HT-29 (cell line): Measurements from ENCODE around the gene CCND2. TPM values are rescaled to one million over a fixed set of nuclear protein-coding genes. Genes with fewer than 3 reads are reported as not detected.
A peak's percentile ranks its signal among the peaks of the same experiment; 100 is the strongest.

Experiments used
- DNase-seq: peaks from one replicate; pipeline ENCODE4 v3.0.0-alpha.2; 2015; ENCODE audit warnings: low spot score
- total RNA-seq: library from RNA; depleted of rRNA; stranded (reverse); fragments of >200 nt; shearing (Covaris generic); gene quantifications from 2 replicates; pipeline ENCODE4 v1.2.3, GENCODE V29; 2014

CCND2 gene
- total RNA-seq, 1 experiment from 2014 or later = not detected

DNA sequence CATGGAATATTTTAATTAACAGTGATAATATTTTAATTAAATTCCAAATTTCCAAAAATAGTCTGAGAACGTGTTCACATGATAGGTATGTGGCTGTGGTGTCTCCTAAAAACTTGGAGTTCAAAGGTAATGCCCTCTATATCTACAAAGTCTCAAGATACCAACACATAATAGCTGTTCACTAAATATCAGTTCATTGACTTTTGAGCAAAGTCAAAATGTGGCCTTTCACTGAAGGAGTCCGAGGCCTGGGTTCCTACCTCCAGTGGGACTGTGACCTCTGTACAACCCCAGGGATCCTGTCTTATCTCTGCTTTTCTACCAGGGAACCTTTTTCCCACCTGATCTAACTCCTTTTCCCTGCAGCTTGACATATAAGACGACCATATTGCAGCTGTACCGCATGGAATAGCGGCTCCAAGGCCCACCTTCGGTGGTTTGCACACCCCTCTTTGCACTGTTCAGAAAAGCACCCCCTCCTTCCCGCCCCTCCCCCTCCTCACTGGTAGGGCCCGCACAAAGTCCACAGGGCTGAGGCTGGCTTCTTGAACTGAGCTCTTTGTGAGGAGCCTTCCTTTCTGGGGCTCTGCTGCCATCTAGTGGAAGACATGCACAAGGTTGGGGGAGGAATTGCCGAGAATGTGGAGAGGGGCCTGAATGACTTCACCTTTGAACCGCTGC lies 3.1 kb downstream of the CCND2 start:
- peak; percentile 77 for DNase-seq

DNA sequence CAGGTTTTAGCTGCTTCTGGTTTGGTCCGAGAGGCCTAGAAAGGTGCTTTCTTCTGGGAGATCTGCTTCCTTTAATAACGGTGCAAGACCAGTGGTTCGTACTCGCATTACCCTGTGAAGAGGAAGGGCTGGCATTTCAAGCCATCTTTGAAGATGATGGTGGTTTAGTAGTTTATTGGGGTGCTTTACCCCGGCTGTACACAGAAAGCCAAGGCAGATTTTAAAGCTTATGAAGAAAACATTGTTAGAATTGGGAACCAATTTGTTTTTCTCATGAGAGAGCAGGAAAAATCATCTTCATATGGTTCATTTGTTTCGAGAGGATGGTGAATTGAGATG lies 3.6 kb downstream of the CCND2 start:
- DNase-seq = no peak

DNA sequence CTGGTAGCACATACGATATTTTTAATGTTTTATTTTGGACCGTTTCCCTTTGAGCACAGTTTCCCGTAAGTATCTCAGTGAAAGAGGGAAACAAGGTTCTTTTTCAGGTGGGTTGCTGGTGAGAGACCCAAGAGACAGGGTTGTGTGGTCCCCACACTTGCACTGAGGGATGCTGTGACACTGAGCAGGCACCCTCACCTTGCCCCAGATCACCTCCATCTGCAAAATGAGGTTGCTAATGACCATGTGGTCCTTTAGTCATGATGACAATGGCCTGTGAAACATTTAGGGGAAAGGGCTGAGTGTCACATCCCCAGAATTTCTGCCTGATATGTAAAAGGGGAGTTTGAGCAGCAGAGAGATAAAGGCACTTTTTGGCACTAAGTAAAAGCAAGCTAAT lies 4.3 kb downstream of the CCND2 start:
- no peak for DNase-seq

DNA sequence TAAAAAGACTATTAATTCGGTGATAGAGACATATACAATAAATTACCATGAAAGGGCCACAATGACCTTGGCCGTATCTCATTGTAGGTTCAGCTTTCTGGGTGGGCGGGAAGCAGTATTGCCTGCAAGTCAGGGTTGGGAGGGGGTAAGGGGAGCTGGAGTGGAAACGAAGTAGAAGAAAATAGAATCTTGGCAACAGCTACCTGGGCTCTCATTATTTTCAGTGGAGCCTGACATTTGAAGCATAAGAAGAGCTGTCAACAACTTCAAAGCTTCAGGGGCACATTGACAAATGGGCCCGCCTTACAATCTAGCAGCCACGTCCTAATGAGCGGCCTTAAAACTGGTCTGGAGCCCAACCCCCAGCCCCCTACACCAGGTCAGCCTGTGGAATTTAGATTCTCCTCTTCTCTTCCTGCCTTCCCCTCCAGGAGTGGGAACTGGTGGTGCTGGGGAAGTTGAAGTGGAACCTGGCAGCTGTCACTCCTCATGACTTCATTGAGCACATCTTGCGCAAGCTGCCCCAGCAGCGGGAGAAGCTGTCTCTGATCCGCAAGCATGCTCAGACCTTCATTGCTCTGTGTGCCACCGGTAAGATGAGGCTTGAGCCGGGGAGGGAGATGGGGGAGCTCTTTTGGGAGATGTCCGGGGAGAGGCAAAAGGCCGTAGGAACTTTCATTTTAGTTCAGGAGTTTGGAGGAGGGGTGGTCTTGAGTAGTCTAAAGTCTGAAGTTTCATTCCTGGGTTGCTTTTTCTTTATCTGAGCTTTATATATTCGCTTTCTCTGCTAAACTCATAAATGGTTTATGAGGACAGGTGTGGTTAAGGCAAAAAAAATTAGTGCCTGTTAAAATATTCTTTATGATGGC lies 5.0 kb downstream of the CCND2 start:
- no peak for DNase-seq

DNA sequence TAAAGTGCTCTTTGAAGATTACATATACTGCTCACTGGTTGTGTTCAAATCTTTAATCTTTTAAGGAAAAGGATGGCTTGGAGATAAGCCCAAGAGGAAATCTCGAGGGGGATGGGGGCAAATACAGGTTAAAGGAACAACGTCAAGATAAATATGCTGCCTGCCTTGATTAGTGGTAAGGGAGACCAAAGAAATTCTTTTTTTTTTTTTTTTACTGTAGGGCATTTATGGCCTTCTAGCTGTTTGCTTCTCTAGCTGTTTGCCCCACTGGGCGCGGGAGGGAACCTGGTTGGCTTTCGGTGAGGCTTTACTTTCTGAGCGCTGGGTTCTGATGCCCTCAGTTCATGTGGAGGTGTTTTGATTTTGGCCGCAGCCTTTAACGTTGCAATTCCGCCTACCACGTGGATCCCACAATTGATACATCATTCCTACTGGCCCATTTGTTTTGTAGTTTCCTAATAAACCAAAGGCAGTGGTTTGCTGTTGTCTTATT lies 5.7 kb downstream of the CCND2 start:
- DNase-seq = no peak

DNA sequence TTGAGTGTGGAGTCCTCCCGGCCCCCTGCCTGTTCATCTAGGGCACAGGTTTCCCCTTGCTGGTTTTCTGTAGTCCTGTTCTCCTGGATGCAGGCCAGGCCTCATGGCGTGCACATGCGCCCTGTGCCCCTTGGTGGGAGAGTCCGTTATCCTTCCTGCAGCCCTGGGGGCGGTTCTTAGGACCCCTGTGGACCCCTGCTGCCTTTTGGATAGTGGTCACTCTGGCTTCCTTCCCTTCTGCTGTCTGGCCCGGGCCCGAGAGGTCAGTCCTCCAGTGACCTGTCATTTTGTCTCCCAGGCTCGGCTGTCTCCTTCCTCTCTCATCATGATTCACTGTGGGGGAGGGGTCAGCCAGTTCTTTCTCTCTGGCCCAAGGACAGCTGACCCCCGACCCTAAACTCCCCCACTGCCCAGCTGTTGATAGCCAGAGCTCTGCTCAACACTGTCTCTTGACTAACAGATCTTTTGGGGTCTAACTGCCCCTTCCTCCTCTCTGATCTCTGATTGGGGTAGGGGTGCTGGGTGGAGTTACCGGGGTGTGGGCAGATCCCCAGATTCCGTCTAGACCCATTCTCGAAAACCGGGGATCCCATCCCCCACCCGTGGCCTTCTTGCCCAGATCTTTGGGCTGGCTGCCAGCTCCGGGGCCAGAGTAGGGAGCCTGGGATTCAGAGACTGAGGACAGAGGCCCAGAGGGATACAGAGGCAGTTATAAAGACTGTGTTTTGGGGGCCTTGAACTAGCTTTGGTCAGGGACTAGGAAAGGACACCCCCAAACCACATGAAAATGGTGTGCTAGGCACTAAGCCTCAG lies 7.0 kb downstream of the CCND2 start:
- DNase-seq = no peak

DNA sequence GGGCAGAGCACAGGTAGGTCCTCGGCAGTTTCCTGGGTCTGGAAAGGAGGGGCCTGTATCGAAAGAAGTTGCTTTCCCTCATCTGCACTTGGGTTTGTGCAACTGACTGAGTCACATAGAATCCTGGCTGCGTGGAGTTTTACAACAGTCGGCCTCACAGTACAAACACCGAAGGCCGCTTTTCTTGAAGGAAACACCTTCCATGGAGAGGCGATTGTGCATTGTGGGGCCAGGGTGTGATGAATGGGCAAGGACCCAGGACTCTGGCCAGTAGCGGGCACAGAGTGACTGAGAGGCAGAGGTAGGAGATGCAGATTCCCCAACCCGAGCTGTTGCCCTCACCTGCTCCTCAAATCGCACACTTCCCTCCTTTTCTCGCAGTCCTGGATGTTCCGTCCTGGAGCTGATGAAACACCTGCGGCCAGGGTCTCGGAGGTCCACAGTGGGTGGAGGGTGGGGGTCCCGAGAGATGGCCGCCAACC lies 7.7 kb downstream of the CCND2 start:
- DNase-seq = no peak

DNA sequence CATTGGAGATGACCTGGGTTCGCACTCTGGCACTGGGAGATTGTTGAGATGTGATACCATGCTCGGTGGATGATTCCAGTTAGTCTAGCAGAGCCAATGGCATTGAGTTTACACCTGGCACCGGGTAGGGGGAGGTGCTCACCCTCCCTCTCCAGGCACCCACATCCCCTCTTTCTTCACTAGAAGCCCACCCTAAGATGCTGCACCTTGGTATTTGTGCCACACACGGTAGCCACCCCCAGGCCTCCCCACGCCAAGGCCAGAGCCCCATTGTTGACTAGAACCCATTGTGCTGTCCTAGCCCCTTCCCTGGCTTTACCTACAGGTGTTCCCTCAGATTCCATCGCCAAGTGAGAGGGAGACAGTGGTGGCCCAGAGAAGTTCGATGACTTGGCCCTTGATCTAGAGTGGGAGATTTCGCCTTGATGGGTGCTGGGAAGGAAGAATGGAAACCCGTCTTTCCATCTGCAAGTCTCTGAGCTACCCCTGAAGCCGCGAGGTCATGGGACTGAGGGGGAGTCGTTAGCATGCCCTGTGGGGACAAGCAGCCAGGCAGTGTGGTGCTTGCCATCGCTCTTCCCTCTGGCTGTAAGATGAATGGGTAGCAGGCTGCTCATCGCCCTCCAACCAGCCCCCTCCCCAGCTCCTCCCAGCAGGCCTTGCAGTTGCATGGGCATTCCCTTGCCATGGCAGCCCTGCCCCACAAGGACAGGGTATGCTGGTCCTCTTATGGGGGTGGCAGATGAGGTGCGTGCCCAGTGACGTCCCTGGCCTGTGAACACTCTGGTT lies 8.7 kb downstream of the CCND2 start:
- DNase-seq = no peak

DNA sequence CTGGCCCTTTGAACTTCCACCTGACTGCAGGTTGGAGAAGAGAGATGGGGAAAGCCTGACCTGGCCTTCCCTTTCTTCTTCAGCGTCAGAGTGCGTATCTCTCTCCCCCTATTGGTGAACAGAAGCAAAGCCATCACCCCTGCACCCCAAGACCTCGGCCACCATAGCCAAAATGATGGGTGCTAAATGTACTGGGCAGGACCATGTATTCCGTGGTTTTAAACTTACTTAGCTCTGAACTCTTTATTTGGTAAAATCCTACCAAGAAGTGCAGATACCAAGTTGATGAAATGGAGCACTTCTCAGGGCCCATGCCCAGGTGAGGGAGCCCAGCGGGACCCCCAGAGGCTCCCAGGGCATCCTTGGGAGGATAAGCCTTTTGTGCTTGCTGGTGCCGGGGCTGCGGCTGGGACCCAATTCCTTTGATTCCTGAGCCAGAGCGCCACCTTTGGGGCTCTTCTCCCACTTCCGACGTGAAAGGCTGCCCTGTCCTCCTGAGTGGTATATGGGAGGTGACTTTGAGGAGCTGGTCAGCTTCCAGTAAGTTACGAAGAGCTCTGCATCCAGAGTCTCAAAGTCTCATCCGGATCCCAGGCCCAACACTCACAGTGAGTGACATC lies 9.4 kb downstream of the CCND2 start:
- DNase-seq = no peak

DNA sequence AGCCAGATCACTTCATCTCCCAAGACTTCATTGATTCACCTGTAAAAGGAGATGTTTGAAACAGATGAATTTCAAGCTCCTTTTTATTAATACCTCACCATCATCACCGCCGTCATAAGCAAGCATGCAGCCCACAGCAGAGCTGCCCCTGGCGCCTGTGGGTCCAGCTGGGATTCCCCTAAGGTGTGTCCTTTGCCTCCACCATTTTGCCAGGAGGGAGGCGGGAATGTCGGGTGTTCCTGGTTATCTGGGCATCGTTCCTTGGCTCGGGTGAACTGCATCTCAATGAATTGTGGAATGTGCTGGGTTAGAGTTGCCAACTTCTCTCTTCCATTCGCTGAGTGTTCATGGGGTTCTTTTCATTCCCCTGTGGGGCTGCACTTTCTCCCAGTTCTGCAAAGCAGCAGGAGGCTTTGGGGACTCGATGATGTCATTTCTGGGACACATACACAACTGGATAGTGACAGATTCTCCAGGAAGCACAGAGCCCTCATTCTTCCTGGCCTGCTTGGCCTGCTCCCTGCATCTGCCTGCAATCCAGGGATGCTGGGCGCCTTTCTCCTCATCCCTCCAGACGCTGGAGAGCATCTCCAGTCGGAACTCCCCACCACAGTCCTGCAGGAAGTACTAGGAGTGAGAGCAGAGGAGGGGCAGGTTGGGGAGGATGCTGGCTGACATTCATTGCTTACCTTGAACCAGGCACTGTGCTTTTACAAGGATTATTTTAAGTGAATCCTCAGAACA lies 10.1 kb downstream of the CCND2 start:
- DNase-seq = no peak

DNA sequence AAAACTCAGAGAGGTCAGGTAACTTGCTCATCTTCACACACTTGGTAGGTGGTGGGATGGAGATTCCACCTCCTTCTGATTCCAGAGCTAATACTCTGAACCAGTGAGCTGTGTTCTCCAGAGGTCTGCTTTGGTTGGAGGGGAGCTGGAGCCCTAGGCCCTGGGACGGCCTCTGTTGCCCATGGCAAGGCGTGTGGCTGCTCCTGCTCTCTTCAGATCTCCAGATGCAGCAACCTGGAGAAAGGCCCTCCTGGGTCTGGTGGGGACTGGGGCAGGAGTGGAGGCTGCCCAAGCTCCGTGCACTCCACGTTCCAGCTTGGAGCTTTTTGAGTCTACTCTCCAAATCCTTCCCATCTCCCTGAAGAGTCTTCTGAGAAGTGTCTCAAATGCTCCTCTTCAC lies 10.7 kb downstream of the CCND2 start:
- DNase-seq = no peak

DNA sequence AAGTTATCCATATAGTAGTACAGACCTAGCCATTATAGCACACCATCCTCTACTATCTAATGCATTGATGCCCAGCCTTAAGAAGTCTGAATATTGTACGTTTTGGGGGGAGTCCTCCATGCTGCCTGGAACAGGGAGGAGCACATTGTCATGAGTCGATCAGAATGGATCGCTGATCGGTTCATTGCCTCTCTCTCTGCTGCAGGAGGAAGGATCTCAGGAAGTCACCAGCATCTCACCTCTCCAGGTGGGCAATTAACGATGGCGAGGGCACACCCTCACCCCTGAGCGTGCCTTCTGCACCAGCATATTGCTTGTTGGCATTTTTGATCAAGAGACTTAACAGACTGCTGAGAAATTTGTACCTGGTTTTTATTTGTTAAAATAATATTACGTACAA lies 11.5 kb downstream of the CCND2 start:
- no peak for DNase-seq

DNA sequence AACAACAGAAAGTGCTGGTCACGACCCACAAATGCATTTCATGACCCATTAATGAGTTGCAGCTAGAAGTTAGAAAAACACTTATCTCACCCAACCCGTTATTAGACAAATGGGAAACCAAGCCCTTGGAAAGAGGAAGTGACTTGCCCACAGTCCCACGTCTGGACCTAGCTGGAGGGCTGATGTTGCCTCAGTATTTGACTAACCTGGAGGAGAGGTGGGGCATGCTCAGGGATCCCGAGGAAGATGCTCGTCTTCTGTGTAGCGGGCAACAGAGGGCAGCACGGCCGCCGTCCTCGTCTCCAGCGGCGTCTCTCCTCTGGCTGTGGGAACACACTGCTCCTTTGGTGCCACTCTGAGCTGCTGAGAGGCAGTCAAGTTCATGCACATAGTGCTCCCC lies 12.7 kb downstream of the CCND2 start:
- no peak for DNase-seq

DNA sequence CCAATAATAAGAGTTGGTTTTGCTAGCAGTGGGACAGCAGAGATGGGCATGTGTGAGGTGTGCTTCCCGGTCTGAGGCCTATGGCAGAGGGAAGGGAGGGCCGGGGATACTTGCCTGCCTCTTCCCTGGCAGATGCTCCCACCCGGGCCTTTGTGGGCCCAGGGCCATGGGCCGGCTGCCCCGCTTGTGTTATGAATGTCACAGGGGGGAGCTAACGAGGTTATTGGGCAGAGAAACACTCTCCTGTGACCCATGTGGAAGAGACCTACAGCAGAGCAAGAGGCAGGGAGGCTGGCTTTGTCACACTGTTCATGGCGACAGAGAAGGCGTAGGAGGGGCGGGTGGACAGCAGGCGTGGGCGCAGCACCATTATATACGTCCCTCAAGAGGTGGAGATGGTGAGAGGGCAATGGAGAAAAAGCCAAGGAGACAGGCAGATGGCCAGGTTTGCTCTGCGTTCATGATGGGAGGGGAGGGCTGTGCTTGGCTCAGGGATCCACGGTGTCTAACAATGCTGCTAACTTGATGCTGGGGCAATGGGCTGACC lies 13.3 kb downstream of the CCND2 start:
- DNase-seq = no peak

DNA sequence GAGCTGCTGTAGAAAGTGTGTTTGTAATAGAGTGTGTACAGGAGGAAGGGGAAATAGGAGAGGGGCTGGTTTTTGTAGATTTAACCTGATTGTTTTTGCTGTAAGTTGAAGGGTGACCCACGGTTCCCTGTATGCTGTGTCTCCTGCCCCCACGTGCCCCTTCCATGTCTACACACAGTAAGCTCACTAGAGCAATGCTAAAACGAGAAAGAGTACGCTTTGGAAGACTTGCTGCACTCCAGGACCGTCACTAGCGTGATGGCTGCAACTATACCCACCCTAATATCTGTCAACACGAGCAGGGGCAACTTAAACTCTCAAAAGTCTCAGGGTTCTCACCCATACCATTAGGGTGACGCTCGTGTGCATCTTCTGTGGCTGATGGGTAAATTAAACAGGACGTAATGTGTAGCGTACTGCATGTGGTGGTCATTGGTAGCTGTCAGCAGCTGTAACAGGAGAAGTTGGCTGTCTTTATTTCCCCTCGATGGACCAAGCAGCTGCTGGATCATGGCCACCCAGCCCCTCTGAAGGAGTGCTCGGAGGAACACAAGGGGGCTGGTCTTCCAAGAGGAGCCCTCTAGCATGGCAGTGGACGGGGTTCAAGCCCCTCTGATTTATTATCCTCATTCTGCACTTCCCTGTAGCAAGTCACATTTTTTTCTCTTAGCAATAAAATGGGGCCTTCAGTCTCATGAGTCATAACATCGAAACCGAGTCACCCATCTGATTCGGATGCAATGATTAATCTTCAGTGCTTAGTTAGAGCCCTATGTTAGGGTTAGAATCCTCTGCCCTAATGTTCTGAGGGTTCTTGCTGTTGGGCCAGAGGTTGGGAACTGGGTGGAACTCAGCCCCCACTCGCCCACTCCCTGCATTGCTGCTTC lies 14.0 kb downstream of the CCND2 start:
- no peak for DNase-seq

DNA sequence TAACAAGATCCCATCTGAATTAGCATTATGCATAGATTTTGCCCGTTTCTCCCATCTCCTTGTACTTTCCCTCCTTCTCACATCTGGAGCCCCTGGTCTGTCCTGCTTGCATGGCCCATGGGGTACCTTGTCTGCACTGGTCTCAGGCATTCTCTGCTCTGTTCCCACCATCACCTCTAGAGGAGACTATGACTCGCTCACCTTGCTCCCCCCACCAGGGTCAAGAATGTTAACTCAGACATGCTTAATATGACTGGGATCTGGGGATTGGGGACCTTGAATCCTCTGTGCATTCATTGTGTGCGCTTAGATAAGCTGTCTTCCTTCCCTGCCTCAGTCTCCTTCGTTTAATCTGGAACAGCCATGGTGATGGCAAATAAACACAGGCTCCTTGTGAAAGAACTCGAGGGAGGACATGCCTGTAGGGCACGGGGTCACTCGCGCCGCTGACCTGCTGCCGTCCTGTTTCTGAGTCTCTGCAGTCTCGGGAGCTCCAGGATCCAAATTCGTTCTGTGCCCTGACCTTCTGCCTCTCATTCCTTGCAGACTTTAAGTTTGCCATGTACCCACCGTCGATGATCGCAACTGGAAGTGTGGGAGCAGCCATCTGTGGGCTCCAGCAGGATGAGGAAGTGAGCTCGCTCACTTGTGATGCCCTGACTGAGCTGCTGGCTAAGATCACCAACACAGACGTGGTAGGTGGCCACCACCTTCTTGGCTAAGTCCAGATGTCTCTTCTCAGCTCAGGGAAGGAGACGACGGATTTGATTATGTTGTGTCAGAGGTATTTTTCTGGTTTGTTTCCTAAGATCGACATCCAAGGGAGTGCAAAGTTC lies 15.0 kb downstream of the CCND2 start:
- no peak for DNase-seq

DNA sequence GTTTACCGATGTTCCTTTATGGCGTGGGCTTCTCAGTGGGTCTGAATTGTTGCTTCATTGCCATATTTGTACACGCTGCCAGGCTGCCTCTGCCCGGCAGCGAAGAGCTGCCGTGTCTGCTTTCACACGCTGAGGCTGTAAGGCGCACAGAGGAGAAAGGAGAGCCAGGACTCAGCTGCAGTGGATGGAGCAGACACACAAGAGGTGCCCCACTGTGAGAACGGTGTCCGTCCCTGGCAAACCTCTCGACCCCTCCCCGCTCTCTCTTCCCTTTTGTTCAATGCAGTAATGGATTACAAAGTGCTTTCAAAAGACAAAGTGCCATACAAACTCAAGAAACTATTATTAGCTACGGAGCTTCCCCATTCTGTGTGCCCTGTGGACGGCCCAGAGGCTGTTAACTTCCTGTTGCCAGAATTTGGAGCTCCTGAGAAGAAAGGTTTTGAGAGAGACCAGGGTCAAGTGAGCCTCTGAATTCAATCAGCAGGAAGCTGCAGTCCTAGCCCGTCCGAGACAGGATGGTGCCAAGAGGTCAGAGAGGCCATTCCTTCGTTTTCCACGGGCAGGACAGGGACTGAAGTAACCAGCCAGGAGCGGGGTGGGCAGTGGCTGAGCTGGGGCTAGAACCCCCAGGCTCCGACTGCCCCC lies 15.8 kb downstream of the CCND2 start:
- DNase-seq = no peak
